ENCODE data around the gene MSH5. TPM values are rescaled to one million over a fixed set of nuclear protein-coding genes. Genes with fewer than 3 reads are reported as not detected.
"Not testable (repeated sequence)": the region's sequence is repeated elsewhere in the genome, so short reads cannot be mapped to it uniquely, and the experiment has no call there.

Gene MSH5
- total RNA-seq, 1 donor from 2014 or later, result 6.1 TPM

GRCh38 chr6:31778193-31778592 is 38.4 kb downstream of the MSH5 start:
- no peak for DNase-seq (ENCODE audit: low read depth, low spot score)

- DNase-seq (ENCODE audit: low read depth, low spot score), result no peak
Observed at GRCh38 chr6:31778999-31779885, 39.4 kb downstream of the MSH5 start.

DNA sequence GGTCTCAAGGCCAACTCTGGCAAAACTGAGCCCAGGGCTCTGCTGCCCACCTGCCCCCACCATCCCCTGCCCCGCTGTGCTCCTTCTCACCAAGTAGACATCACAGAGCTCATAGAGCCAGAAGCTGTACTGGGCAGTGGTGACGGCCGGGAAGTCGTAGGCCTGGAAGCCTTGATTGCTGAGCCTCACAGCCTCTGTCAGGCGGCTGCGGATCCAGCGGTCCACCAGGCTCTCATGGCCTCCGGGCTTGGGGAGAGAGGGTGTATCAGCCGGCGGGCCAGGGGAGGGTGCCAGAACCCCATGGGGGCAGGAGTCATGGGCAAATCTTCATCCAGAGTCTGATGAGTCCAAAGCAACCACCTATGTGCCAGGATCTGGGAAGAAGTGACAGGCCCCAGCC is 40.1 kb downstream of the MSH5 start:
- DNase-seq (ENCODE audit: low read depth, low spot score), result no peak

DNA sequence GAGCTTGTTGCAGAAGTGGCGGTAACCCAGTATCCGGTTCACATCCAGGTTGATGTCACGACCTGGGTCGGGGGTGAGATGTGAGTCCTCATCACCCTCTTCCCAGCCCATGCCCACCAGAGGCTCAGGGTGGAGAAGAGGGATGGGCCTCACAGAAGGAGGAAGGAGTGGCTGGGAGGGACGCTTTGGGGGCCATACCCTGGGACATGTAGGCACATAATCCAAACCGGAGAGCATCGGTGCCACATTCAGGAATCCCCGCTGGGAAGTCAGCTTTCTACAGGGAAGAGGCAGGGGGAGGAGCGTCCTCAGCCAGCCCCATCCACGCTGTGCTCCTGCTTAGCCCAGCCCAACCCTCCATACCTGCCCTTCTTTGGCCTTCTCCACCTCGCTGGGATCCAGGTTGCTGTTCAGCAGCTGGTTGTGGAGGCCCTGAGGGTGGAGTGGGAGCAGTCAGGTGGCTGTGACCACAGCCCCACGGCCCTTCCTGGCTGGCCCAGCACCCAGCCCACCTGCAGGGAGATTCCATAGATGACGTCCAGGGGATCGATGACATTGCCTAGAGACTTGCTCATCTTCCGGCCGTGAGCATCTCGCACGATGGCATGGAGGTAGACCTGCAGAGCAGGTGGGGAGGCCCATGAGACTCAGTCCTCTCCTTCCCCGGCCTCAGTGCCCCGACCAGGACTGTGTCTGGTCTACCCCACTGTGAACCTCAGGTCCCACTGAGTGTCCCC is 40.9 kb downstream of the MSH5 start:
- no peak for DNase-seq (ENCODE audit: low read depth, low spot score)

DNA sequence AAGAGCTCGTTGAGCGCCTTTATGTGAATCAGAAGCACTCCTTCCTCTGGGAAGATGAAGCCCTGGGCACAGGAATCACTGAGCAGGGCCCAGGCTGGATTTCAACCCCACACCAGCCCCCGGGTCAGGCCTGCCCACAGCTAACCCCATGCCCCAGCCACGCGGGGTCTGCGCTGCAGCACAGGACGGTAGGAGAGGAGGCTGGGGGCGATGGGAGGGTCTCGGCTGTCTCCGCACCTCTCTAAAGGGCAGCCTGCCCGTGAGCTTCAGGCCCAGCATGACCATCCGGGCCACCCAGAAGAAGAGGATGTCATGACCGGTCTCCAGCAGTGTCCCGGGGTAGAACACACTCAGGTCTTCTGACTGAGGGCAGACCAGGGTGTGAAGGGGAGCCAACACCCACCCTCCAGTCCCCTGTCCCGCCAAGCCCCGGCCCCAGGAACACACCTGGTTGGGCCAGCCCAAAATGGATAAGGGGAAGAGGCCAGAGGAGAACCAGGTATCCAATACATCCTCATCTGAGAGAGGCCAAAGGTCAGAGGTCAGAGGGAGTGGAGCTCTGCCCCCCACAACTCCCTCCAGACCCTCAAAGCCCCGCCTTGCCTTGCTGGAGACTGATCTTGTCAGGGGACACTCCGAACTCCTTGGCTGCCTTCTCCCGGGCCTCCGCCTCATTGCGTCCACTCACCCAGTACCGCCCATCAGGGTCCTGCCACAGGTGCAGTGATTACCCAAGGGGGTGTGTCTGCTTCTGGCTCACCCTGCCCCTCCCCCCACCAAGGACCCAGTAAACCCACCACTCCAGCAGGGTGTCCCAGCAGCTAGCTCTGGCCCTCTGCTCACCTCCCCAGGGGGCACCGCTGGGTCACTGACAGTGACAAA is 41.7 kb downstream of the MSH5 start:
- DNase-seq (ENCODE audit: low read depth, low spot score), result no peak

DNA sequence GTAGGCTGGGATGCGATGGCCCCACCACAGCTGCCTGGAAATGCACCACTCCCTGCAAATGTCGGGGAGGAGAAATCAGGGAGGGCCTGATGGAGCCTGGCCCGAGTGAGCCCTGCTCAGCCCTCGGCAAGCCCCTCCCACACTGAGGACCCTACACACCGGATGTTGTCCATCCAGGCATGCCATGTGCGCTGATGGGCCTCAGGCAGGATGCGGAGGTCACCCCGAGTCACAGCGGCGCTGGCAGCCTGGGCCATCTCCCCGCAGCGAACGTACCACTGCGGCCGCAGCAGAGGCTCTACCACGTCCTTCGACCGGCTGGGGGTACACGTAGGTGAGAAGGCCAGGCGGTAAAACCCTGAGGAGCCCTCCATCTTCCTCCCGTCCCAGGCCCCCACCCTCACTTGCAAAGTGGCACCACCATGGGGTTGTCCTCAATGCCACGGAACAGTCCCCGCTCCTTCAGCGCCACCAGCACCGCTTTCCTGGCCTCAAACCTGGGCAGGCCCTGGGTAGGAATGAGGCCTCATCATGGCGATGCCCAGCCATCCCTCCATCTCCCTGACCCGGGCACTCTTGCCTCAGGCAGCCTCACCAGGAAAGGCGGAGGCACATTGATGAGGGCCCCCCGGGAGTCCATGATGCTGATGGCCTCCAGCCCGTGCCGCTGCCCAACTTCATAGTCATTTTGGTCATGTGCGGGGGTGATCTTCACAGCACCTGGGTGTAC is 42.5 kb downstream of the MSH5 start:
- no peak for DNase-seq (ENCODE audit: low read depth, low spot score)

DNA sequence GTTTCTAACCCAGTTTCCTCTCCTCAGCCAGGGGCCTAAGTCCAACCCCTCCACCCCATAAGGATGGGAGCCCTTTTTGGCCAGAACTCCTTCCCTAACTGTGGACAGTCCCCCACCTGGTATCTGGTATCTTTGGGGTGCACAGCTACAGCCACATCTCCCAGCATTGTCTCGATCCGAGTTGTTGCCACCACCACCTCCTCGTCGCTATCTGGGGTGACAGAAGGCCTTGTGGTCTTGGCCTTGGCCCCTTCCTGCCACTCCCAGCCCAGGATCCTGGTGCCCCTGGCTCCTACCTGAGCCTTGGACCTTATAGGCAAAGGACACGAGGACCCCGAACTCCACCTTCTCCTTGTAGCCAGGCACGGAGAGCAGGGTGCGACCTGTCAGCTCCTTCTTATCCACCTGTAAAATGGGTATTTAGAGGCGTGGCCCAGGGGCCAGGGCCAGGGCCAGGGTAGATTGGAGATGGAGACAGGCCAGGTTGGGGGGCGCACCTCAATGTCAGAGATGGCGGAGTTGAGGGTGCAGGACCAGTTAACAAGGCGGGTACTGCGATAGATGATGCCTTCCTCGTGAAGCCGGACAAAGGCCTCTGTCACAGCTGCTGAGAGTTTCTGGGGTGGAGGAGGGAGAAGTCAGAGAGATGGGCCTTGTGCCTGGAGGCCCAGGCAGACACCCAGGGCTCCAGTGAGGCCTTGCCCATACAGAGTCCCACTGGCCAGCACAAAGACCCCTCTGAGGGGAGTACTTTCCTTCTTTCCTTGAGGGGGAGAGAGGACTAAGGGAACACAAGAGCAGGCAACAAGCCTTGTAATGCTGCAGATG is 44.5 kb downstream of the MSH5 start:
- no peak for DNase-seq (ENCODE audit: low read depth, low spot score)

DNA sequence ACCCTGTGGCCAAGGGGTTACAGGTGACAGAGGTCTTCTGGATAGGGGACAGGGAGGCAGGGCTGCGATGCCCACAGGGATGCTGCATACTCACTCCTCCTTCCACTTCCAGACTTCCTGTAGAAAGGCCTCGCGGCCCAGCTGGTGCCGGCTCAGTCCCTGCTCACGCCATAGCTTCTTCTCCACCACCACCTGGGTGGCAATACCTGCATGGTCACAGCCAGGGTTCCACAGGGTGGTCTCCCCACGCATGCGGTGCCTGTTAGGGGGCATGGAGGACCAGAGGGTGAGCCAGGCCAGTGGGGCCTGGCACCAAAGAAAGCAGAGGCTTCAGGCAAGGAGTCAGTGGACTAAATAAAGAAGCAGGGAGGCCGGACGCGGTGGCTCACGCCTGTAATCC is 45.7 kb downstream of the MSH5 start:
- DNase-seq (ENCODE audit: low read depth, low spot score), result no peak

GRCh38 chr6:31791324-31792089 is 51.7 kb downstream of the MSH5 start:
- no peak for DNase-seq (ENCODE audit: low read depth, low spot score)

DNA sequence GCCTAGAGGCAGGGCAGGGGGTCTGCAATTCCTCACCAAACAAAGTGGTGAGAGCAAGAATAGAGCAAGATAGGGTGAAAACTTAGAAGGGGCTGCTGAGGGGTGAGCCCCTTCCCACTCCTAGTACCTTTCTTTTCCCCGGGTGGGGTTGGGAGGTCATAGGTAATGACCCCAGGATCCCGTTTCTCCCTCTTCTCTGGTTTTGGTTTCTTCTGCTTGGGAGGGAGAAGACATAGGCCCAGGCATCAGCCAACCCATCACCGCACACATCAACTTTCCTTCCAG is 52.2 kb downstream of the MSH5 start:
- DNase-seq (ENCODE audit: low read depth, low spot score), result no peak

- DNase-seq (ENCODE audit: low read depth, low spot score), result no peak
Observed at GRCh38 chr6:31792761-31793171, 53.0 kb downstream of the MSH5 start.

DNA sequence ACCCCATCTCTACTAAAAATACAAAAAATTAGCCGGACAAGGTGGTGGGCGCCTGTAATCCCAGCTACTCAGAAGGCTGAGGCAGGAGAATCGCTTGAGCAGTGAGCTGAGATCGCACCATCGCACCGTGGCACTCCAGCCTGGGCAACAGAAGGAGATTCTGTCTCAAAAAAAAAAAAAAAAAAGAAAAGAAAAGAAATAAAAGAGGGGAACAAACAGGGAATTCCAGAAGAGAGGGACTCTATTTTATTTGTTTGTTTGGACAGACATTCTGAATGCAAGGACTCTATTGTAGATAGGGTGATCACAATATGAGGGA is 54.1 kb downstream of the MSH5 start:
- not testable (repeated sequence) for DNase-seq (ENCODE audit: low read depth, low spot score)

GRCh38 chr6:31794294-31794865 is 54.6 kb downstream of the MSH5 start:
- no peak for DNase-seq (ENCODE audit: low read depth, low spot score)

GRCh38 chr6:31794866-31795615 is 55.2 kb downstream of the MSH5 start:
- no peak for DNase-seq (ENCODE audit: low read depth, low spot score)

GRCh38 chr6:31795616-31796298 is 56.0 kb downstream of the MSH5 start, which contains the start of gene VARS1:
TSS of gene VARS1 (minus strand) at chr6:31795752. CDS start at chr6:31795217, 535 bp downstream.
- DNase-seq (ENCODE audit: low read depth, low spot score), result peak; percentile 54

- DNase-seq (ENCODE audit: low read depth, low spot score), result no peak
Observed at GRCh38 chr6:31796993-31797385, 57.2 kb downstream of the MSH5 start.

GRCh38 chr6:31797588-31797987 is 57.8 kb downstream of the MSH5 start:
- DNase-seq (ENCODE audit: low read depth, low spot score), result no peak

DNA sequence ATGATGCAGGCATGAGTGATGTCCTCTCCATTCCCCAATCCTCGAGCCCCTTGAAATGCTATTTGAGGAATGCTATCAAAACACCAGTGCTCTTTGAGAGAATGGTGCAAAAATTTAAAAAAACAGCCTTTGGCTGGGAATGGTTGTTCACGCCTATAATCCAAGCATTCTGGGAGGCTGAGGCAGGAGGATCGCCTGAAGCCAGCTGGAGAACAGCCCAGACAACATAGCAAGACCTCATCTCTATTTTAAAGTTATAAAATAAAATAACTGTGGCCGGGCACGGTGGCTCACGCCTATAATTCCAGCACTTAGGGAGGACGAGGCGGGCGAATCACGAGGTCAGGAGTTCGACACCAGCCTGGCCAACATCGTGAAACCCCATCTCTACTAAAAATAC is 60.0 kb downstream of the MSH5 start:
- no peak for DNase-seq (ENCODE audit: low read depth, low spot score)
